GM21360 (cell line): ENCODE data around the gene CCDC61.

Experiments
- ATAC-seq: cut with Tn5 transposase; IDR thresholded peaks from one replicate; pipeline ENCODE4 v1.9.1; 2021; ENCODE audit warnings: mild to moderate bottlenecking, moderate library complexity; ENCODE audit not compliant: unreplicated experiment

Gene CCDC61

GRCh38 chr19:46036744-46037128 is 41.5 kb downstream of the CCDC61 start:
- no peak for ATAC-seq

- no peak for ATAC-seq
These were observed 44.9 kb downstream of the CCDC61 start for GRCh38 chr19:46040125-46040524.

DNA sequence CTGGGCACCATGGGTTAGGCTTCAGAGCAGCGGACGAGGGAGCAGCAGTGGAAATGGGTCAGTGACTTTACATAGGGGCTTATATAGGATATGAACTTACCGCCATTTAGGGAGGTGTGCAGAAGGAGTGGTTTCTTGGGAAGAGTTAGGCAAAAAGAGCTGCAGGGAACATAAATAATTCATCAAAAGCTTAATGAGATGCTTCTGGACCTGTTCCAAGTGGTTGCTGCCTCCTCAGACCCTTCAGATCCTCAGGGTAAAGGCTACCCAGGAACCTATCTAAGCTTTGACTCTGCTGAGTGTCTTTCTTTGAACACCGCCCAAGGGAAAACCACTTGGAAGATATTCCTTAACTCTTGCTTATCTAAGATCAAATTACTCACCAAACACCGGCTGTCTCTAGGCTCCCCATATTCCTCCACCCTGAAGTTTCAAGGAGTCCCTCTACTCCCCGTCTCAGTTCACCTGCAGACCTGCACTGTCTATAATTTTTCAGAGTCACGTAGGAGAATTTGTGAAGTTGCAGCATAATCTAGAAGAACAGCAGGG is 45.8 kb downstream of the CCDC61 start, which contains the start of gene IGFL4:
TSS of gene IGFL4 (minus strand) at position 51 of the 549 bp plus-strand sequence. CDS start at position 11, 40 bp downstream.
- no peak for ATAC-seq

GRCh38 chr19:46042252-46042883 is 47.1 kb downstream of the CCDC61 start:
- ATAC-seq: no peak

DNA sequence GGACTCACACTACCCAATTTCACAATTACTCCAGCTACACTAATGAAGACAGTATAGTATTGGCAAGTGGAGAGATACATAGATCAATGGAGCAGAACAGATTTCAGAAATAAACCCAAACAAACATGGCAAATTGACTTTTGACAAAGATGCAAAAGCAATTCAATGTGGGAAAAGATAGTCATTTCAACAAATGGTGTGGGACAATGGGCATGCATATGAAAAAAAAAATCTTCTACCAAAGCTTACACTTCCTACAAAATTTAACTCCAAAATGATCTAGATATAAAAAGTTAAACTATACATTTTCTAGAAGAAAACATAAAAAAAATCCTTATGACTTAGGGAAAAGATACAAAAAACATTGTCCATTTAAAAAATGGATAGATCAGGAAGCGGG is 48.3 kb downstream of the CCDC61 start:
- ATAC-seq: no peak

GRCh38 chr19:46049597-46049996 is 54.3 kb downstream of the CCDC61 start:
- no peak for ATAC-seq

DNA sequence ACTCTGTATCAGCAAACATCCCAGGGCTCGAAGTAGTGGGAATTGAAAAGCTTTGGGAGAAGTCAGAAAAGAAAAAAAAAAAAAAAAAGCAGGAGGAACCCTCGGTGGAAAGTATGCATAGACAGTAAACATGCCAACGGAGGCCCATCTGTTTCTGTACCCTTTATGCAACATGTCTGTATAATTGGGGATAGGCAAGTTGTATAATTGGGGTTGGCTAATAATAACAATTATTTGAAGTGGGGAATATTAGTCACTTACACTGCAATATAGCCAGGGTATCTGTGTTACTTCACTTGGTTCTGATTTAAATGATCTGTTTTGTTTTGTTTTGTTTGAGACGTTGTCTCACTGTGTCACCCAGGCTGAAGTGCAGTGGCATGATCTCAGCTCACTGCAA is 57.6 kb downstream of the CCDC61 start:
- ATAC-seq: no peak

DNA sequence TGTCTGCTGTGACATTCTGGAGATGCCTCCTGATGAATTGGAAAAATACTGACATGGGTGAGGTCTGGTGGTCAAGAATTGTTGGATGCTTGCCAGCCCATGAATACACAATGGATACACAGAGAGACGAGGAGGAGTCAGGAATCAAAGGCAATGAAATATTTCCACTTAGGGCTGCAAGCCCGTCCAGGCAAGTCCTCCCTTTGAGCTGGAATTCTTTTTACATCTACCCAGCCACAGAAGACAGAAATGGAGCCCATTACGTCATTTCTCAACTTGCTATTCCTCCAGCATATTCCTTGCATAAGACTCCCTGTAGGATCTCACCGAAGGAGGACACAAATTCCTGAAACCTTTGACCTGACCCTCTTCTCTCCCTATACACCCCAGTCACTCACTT is 61.3 kb downstream of the CCDC61 start:
- ATAC-seq: no peak

- no peak for ATAC-seq
These were observed 63.5 kb downstream of the CCDC61 start for GRCh38 chr19:46058778-46059177.

DNA sequence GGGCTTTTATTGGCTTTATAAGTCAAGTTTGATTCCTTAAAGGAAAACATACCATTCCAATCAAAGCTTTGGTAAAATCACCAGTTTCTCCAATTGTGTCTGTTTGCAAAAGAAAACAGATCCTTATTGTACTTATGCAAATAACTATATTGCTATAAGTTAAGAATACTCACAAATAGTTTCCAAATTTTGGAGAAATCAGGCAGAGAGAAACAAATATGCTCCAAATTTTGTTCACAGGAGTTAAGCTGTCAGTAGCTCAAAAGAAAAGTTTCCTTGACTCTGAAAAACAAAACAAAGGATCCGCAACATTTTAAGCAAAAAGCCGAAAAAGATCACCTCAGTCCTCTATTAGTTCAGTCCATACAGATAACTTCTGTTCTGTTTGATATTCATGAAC is 64.7 kb downstream of the CCDC61 start:
- ATAC-seq: no peak

GRCh38 chr19:46063201-46063600 is 67.9 kb downstream of the CCDC61 start:
- ATAC-seq: no peak

DNA sequence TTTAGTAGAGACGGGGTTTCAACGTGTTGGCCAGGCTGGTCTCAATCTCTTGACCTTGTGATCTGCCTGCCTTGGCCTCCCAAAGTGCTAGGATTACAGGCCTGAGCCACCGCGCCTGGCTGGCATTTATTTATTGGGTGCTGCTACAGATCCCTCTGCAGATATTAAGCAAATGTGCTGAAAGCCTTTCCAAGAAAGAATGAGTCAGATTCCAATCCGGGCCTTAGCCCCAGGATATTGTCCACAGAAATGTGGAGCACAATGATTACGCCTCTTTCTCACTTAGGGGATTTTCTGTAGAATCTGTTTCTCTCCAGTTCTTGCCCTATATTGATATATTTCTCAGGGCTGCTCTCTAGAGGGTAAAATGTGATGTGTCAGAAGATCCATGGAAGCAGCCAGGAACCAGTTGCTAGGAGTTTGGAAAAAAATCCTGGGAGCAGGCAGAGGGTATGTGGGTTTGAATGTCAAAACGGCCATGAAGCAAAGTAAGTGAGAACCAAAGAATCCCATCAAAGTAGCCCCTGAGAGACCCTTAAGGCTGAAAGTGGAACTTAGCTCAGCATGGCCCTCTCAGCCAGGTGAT is 70.3 kb downstream of the CCDC61 start:
- ATAC-seq: no peak

DNA sequence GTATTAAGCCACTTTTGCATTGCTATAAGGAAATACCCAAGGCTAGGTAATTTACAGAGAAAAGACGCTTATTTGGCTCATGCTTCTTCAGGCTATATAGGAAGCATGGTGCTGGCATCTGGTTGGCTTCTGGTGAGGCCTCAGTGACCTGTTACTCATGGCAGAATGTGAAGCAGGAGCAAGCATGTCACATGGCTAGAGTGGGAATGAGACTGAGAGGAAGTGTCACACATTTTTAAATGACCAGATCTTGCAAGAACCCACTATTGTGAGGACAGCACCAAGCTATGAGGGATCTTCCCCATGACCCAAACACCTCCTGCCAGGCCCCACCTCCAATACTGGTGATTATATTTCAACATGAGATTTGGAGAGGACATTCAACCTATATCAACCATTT is 71.2 kb downstream of the CCDC61 start:
- no peak for ATAC-seq

GRCh38 chr19:46067691-46068090 is 72.4 kb downstream of the CCDC61 start:
- no peak for ATAC-seq
